ENCODE measurements around the gene COPS4. TPM values are rescaled to one million over a fixed set of nuclear protein-coding genes. Genes with fewer than 3 reads are reported as not detected.

Gene COPS4
- total and polyA plus RNA-seq, 2 of the 8 experiments (the other 6 are each of a cell fraction or from before 2014, with no cell fraction given), result 14.9 to 28.3 TPM

- TF ChIP-seq, protein P1, sequence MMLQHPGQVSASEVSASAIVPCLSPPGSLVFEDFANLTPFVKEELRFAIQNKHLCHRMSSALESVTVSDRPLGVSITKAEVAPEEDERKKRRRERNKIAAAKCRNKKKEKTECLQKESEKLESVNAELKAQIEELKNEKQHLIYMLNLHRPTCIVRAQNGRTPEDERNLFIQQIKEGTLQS (IDR thresholded peaks at IDR 0.05; ENCODE audit: insufficient read depth, low read depth, low read length), result no peak
- TF ChIP-seq, protein P2, sequence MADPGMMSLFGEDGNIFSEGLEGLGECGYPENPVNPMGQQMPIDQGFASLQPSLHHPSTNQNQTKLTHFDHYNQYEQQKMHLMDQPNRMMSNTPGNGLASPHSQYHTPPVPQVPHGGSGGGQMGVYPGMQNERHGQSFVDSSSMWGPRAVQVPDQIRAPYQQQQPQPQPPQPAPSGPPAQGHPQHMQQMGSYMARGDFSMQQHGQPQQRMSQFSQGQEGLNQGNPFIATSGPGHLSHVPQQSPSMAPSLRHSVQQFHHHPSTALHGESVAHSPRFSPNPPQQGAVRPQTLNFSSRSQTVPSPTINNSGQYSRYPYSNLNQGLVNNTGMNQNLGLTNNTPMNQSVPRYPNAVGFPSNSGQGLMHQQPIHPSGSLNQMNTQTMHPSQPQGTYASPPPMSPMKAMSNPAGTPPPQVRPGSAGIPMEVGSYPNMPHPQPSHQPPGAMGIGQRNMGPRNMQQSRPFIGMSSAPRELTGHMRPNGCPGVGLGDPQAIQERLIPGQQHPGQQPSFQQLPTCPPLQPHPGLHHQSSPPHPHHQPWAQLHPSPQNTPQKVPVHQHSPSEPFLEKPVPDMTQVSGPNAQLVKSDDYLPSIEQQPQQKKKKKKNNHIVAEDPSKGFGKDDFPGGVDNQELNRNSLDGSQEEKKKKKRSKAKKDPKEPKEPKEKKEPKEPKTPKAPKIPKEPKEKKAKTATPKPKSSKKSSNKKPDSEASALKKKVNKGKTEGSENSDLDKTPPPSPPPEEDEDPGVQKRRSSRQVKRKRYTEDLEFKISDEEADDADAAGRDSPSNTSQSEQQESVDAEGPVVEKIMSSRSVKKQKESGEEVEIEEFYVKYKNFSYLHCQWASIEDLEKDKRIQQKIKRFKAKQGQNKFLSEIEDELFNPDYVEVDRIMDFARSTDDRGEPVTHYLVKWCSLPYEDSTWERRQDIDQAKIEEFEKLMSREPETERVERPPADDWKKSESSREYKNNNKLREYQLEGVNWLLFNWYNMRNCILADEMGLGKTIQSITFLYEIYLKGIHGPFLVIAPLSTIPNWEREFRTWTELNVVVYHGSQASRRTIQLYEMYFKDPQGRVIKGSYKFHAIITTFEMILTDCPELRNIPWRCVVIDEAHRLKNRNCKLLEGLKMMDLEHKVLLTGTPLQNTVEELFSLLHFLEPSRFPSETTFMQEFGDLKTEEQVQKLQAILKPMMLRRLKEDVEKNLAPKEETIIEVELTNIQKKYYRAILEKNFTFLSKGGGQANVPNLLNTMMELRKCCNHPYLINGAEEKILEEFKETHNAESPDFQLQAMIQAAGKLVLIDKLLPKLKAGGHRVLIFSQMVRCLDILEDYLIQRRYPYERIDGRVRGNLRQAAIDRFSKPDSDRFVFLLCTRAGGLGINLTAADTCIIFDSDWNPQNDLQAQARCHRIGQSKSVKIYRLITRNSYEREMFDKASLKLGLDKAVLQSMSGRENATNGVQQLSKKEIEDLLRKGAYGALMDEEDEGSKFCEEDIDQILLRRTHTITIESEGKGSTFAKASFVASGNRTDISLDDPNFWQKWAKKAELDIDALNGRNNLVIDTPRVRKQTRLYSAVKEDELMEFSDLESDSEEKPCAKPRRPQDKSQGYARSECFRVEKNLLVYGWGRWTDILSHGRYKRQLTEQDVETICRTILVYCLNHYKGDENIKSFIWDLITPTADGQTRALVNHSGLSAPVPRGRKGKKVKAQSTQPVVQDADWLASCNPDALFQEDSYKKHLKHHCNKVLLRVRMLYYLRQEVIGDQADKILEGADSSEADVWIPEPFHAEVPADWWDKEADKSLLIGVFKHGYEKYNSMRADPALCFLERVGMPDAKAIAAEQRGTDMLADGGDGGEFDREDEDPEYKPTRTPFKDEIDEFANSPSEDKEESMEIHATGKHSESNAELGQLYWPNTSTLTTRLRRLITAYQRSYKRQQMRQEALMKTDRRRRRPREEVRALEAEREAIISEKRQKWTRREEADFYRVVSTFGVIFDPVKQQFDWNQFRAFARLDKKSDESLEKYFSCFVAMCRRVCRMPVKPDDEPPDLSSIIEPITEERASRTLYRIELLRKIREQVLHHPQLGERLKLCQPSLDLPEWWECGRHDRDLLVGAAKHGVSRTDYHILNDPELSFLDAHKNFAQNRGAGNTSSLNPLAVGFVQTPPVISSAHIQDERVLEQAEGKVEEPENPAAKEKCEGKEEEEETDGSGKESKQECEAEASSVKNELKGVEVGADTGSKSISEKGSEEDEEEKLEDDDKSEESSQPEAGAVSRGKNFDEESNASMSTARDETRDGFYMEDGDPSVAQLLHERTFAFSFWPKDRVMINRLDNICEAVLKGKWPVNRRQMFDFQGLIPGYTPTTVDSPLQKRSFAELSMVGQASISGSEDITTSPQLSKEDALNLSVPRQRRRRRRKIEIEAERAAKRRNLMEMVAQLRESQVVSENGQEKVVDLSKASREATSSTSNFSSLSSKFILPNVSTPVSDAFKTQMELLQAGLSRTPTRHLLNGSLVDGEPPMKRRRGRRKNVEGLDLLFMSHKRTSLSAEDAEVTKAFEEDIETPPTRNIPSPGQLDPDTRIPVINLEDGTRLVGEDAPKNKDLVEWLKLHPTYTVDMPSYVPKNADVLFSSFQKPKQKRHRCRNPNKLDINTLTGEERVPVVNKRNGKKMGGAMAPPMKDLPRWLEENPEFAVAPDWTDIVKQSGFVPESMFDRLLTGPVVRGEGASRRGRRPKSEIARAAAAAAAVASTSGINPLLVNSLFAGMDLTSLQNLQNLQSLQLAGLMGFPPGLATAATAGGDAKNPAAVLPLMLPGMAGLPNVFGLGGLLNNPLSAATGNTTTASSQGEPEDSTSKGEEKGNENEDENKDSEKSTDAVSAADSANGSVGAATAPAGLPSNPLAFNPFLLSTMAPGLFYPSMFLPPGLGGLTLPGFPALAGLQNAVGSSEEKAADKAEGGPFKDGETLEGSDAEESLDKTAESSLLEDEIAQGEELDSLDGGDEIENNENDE (IDR thresholded peaks at IDR 0.05; ENCODE audit: insufficient replicate concordance, low read length), result no peak
- no peak for TF ChIP-seq TCF12 (IDR thresholded peaks at IDR 0.05; ENCODE audit: low read depth, low read length)
- no peak for TF ChIP-seq ASH2L (IDR thresholded peaks at IDR 0.05; ENCODE audit: low read length)
- no peak for TF ChIP-seq RAD21 (IDR thresholded peaks at IDR 0.05 in 1 of 2, conservative IDR thresholded peaks at IDR 0.05 in 1 of 2; ENCODE audit: low read depth in 2 of 2, low read length in 2 of 2)
These were observed 83.9 kb downstream of the COPS4 start (continued) for GRCh38 chr4:83118869-83119268.
